Activated CD4-positive, alpha-beta T cell treated with anti-CD3 and anti-CD28 coated beads, Interleukin-2, amount 50 U/mL, for 24 hours (primary cell): Measurements from ENCODE around the gene ATP6V1D.
"Not testable (repeated sequence)": the region's sequence is repeated elsewhere in the genome, so short reads cannot be mapped to it uniquely, and the experiment has no call there.

Source experiments
- DNase-seq, 2 donors: peaks; one replicate each; pipeline ENCODE4 v3.0.0-alpha.2; 2020; ENCODE audit warnings: low read depth in 1 of 2, low spot score in 1 of 2

Gene ATP6V1D

GRCh38 chr14:67371247-67372148, 11.9 kb upstream of the ATP6V1D start:
- DNase-seq, result no peak

- no peak for DNase-seq
Measured at GRCh38 chr14:67370830-67371229, 11.2 kb upstream of the ATP6V1D start.

GRCh38 chr14:67365476-67365875, 5.9 kb upstream of the ATP6V1D start:
- no peak for DNase-seq

- peak in 1 of 2 donors; percentile 26 for DNase-seq
Measured at GRCh38 chr14:67360470-67361206, 1.0 kb upstream of the ATP6V1D start.

- DNase-seq, result no peak
Measured at GRCh38 chr14:67358924-67359774, 455 bp downstream of the ATP6V1D start.

- no peak for DNase-seq
Measured at GRCh38 chr14:67357969-67358354, 1.6 kb downstream of the ATP6V1D start.

- DNase-seq, result no peak
Measured at GRCh38 chr14:67357186-67357968, 2.2 kb downstream of the ATP6V1D start.

- no peak for DNase-seq
Measured at GRCh38 chr14:67352055-67352454, 7.5 kb downstream of the ATP6V1D start.

- no peak for DNase-seq
Measured at GRCh38 chr14:67345583-67345982, 14.0 kb downstream of the ATP6V1D start.

- DNase-seq, result no peak
Measured at GRCh38 chr14:67343601-67344230, 15.9 kb downstream of the ATP6V1D start.

GRCh38 chr14:67341231-67341630, 18.4 kb downstream of the ATP6V1D start:
- DNase-seq, result not testable (repeated sequence)

- peak in 1 of 2 donors; percentile 3 for DNase-seq
Measured at GRCh38 chr14:67335781-67336180, 23.8 kb downstream of the ATP6V1D start.

- no peak for DNase-seq
Measured at GRCh38 chr14:67332468-67332867, 27.1 kb downstream of the ATP6V1D start.

- no peak for DNase-seq
Measured at GRCh38 chr14:67331368-67332125, 28.1 kb downstream of the ATP6V1D start.

GRCh38 chr14:67329666-67330065, 29.9 kb downstream of the ATP6V1D start:
- not testable (repeated sequence) for DNase-seq

- no peak for DNase-seq
Measured at GRCh38 chr14:67319142-67319541, 40.5 kb downstream of the ATP6V1D start.

- no peak for DNase-seq
Measured at GRCh38 chr14:67317822-67318221, 41.8 kb downstream of the ATP6V1D start.

- DNase-seq, result no peak
Measured at GRCh38 chr14:67313153-67313552, 46.5 kb downstream of the ATP6V1D start.

- DNase-seq, result no peak
Measured at GRCh38 chr14:67311868-67312267, 47.7 kb downstream of the ATP6V1D start.
